Fibroblast of the aortic adventitia (primary cell): Measurements from ENCODE around the gene PVR. TPM values are rescaled to one million over a fixed set of nuclear protein-coding genes. Genes with fewer than 3 reads are reported as not detected.
A peak's percentile ranks its signal among the peaks of the same experiment; 100 is the strongest.

Experiments
- DNase-seq: peaks from one replicate; pipeline ENCODE4 v3.0.0-alpha.2; 2010; ENCODE audit warnings: low read depth
- H3K4me3 ChIP-seq: 2 replicates; pipeline ENCODE4 v1.5.1; 2011; ENCODE audit warnings: low read depth, mild to moderate bottlenecking, control low read depth, low read length, moderate library complexity
- total RNA-seq: library from RNA; depleted of rRNA; stranded (reverse); fragments of >200 nt; gene quantifications from 2 replicates; pipeline ENCODE4 v1.2.3, GENCODE V29; 2012; ENCODE audit warnings: low replicate concordance
- TF ChIP-seq, protein P1 (sequence below): IDR thresholded peaks from 2 replicates; pipeline ENCODE4 v1.5.1; 2011; ENCODE audit warnings: mild to moderate bottlenecking, low read length, control low read depth, inconsistent platforms; ENCODE audit not compliant: insufficient read depth

PVR gene, protein sequence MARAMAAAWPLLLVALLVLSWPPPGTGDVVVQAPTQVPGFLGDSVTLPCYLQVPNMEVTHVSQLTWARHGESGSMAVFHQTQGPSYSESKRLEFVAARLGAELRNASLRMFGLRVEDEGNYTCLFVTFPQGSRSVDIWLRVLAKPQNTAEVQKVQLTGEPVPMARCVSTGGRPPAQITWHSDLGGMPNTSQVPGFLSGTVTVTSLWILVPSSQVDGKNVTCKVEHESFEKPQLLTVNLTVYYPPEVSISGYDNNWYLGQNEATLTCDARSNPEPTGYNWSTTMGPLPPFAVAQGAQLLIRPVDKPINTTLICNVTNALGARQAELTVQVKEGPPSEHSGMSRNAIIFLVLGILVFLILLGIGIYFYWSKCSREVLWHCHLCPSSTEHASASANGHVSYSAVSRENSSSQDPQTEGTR
- 16.7 and 31.5 TPM in 2 replicates for total RNA-seq

- DNase-seq = peak; percentile 60
- TF ChIP-seq, protein P1, sequence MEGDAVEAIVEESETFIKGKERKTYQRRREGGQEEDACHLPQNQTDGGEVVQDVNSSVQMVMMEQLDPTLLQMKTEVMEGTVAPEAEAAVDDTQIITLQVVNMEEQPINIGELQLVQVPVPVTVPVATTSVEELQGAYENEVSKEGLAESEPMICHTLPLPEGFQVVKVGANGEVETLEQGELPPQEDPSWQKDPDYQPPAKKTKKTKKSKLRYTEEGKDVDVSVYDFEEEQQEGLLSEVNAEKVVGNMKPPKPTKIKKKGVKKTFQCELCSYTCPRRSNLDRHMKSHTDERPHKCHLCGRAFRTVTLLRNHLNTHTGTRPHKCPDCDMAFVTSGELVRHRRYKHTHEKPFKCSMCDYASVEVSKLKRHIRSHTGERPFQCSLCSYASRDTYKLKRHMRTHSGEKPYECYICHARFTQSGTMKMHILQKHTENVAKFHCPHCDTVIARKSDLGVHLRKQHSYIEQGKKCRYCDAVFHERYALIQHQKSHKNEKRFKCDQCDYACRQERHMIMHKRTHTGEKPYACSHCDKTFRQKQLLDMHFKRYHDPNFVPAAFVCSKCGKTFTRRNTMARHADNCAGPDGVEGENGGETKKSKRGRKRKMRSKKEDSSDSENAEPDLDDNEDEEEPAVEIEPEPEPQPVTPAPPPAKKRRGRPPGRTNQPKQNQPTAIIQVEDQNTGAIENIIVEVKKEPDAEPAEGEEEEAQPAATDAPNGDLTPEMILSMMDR = no peak
- H3K4me3 ChIP-seq = peak within 1 kb of the TSS; percentile 91
Observed at GRCh38 chr19:44643605-44644401, at the start of gene PVR. TSS of gene PVR (plus strand) at chr19:44643910. CDS start at chr19:44644097, 187 bp downstream.

- TF ChIP-seq, protein P1 = no peak
- DNase-seq = no peak
- no peak overlapping the region for H3K4me3 ChIP-seq
Observed at GRCh38 chr19:44596428-44597130, 47.1 kb upstream of the PVR start.

- TF ChIP-seq, protein P1 = no peak
- DNase-seq = no peak
- no peak overlapping the region for H3K4me3 ChIP-seq
Observed at GRCh38 chr19:44597131-44597491, 46.6 kb upstream of the PVR start.

GRCh38 chr19:44598355-44598754 is 45.4 kb upstream of the PVR start:
- TF ChIP-seq, protein P1 = no peak
- H3K4me3 ChIP-seq = no peak overlapping the region
- DNase-seq = no peak

- DNase-seq = no peak
- TF ChIP-seq, protein P1 = no peak
- H3K4me3 ChIP-seq = no peak overlapping the region
Observed at GRCh38 chr19:44598880-44599279, 44.8 kb upstream of the PVR start.

DNA sequence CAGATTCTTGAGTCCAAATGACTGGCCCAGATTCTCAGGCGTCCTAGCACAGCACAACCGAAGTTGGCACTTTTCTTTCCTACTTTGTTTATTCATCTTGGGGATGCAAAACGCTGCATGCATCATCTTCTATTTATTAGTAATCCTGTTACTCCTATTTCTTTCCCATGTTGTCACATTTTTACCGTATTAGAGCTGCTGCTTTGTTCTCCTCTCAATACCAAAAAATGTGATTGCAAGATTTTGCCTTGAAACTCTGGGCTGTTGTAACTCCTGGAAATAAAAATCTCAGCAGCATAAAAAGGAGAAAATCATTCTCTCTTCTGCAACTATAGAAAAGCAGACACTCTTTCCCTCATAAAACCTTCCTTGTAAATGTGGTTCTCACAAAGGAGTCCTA is 43.2 kb upstream of the PVR start:
- TF ChIP-seq, protein P1 = no peak
- peak; percentile 16 for DNase-seq

More for the DNA sequence above, 43.2 kb upstream of the PVR start:
- H3K4me3 ChIP-seq = no peak overlapping the region
